Right renal pelvis (tissue), 4 donors: ENCODE data around the gene OSBPL10. TPM values are rescaled to one million over a fixed set of nuclear protein-coding genes. Genes with fewer than 3 reads are reported as not detected.

Source experiments
- DNase-seq, 4 donors: peaks; one replicate each; pipeline ENCODE4 v3.0.0-alpha.2; 2013; ENCODE audit warnings: low read depth in 4 of 4, low spot score in 3 of 4, missing footprints in 1 of 4
- polyA plus RNA-seq, 4 donors: library from polyadenylated mRNA; unstranded; fragments of 120-200 nt; gene quantifications; one replicate each; pipeline ENCODE4 v1.2.1, GENCODE V29; 2013; ENCODE audit not compliant: insufficient read length in 4 of 4

Gene OSBPL10
- polyA plus RNA-seq, 4 donors: 20.0 to 21.8 (median 20.8) TPM

DNA sequence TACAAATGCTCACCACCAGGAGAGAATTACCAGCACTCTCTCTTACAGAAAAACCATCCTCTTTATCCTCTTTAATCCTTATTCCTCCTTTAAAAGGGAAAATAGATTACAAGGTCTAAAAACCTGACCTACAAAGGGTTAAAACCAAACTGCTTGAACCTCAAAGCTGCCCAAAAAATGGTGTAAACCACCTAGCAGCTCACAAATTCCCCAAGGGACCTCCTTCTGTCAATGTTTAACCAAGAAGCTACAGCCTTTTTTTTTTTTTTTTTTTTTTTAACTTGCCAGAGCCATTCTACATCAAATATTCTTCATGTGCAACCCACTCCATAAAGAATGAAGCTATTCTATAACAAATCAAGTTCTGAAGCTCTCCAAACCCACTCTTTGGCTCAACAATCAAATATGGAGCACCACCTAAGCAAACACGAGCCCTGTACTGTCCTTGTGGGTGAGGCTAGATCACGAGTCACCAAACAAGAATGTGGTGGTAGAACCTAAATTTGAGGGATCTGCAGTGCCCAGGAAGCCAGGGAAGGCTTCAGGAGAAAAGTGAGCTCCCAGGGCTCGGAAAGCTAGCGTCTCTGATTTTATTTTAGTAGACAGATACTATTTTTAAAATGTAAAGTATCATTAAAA lies 20.1 kb downstream of the OSBPL10 start:
- DNase-seq: no peak

DNA sequence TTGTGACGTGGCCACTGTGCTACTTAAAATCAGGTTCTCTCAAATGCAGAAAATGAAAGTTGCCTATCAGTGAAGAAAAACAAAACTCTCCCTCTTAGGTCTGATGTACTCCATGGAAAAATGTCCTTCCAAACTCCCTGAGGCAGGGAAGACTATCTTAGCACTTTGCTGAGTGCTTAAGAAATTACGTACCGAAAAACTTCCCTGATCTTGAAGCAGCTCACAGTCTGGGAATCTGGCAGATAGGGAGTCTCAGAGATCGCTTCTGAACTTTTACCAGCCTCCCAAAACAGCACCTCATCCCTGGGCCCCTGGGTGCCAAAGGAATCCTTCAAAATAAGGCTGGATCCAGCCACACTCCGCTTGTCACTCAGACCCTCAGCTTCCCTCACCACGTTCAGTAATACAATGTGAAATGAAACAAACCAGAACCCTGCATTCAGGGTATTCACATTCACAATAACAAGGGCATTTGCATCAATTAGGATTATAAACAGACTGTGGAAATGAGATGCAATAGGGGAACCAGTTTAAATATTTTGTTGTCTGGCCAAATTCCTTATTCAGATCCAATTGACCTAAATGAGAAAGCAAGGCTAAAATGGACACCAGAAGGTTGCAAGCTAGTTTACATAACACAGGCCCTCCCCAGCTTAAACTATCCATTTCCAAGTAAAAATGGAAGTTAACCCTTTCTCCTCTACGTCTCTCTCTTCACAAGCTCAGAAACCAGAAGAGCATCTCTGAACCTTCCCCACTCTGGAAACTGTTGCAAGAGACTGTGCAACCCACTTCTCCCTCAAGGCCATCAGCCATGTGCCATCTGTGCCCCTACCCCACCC lies 20.9 kb downstream of the OSBPL10 start:
- DNase-seq: no peak

DNA sequence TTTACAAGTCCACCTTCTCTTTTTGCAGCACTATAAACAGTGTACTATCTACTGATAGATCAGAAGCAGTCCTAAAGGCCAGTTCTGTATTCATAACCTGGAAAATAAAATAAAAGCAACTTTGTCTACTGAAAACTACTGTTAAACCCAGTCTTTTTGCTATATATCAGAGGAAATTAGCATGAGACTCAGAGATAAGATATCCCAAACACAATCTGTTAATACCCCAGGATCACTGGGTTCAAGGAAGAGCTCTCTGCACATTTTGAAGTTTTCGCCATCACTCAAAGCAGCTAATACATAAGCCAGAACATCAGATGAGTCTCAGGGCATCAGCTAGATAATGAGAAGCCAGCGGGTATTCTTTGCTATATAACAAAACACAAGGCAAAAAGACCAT lies 21.8 kb downstream of the OSBPL10 start:
- DNase-seq: no peak

DNA sequence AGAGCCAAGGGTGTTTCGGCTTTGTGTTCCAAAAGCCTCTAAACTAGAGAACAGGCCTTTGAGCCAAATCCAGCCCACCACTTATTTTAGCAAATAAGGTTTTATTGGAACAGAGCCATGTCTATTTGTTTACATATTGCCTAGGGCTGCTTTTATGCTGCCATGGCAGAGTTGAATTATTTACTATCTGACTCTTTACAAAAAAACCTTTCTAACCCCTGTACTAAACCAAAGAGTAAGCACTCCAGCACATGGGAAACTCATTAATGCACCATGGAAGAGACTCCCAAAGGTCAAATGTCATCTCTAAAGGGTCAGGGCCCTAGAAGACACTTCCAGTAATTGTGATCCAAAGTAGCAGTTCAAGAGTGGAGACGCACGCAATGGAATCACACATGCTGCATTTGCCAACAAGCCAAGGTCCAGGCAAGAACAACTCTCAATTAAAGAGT lies 22.3 kb downstream of the OSBPL10 start:
- DNase-seq: no peak

DNA sequence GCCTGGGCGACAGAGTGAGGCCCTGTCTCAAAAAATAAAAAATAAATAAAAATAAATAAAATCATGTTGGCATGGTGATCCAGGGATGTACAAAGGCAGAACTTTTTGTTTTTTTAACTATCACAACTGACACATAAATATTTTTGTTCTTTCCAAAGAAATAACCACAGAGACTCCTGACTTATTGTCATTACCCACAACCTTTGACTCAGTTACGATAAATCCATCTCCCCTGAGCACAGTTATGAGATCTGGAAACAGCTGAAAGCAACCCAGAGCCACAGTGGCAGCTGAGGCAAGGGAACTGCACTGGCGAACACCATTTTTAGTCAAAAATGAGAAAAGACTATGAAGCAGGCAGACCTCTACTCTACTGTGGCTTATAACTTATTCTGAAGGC lies 24.0 kb downstream of the OSBPL10 start:
- no peak for DNase-seq

DNA sequence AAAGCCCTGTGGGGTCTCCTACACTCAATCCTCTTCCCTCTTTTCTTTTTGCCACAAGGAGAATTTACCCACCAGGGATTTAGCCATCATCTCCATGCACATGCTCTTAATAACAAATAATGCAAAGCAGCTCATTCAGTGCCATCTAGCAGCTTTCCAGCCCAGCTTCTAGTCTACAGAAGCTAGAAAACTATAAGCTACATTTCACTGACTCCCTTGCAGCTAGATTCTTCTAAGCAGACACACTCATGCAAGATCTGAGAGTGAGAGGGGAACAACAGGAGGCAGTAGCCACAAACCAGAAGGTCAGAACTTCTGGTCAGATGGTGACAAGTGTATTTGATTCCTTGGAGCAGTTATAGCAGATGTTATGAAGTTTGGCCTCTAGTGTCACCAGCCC lies 25.5 kb downstream of the OSBPL10 start:
- no peak for DNase-seq

DNA sequence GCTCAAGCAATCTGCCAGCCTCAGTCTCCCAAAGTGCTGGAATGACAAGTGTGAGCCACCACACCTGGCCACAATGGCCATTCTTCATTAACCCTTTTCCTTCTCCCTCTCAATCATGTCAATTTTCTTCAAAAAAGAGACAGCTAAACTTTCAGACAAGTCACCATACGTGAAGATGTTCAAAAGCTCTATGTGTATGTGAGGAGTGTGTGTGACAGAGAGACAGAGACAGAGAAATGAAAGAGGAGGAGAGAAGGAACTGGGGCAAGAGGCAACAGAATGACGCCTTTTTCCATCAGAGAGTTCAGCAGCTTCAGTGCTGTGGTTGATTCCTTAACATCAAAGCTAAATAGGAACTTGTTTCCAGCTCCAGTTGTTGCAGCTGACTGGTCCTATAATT lies 27.4 kb downstream of the OSBPL10 start:
- no peak for DNase-seq

DNA sequence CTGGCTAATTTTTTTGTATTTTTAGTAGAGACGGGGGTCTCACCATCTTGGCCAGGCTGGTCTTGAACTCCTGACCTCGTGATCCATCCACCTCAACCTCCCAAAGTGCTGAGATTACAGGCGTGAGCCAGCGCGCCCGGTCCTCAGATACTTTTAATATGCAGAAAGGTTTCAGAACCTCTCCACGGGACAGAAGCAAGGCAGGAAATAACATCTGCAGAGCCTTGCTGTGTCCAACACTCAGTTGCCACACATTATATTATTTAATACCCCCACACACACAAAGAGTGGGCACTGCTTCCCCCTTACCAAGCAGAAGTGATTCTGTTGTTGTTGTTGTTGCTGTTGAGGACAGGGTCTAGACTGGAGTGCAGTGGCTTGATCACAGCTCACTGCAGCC lies 28.0 kb downstream of the OSBPL10 start:
- no peak for DNase-seq

DNA sequence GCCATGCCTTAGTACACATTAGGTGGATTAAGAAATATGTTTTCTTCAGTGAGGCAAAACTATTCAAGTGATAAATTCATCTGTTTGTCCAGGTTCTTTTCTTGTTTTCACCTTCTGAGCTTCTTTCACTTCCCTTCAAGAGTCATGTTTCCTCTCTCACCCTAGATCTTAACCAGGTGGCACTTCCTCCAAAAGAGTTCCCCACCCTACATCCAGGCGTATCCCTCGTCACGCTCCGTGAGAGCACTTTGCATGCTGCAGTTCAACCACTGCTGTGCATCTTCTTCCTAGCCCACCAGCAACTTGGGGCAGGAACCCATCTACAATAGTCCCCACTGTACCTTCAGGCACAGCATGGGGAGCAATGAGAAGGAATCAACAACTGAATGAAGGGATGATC lies 28.9 kb downstream of the OSBPL10 start:
- DNase-seq: no peak

DNA sequence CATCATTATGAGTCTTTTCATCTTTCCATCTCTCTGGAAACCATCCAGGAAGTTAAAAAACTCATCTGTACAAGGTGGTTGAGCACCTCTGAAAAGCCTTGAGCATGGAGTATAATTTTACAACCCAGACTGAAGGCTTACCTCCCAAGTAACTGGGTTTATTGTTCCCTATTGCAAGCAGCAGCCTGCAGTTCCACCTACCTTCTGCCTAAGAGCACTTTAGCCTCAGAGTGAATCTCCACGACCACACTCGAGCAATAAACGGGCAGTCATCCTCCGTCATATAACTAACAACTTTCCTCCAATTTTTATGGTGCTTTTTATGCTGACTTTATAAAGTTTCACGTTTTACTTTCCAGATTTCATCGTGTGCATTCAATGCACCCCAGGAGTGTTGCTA lies 32.8 kb downstream of the OSBPL10 start:
- no peak for DNase-seq

DNA sequence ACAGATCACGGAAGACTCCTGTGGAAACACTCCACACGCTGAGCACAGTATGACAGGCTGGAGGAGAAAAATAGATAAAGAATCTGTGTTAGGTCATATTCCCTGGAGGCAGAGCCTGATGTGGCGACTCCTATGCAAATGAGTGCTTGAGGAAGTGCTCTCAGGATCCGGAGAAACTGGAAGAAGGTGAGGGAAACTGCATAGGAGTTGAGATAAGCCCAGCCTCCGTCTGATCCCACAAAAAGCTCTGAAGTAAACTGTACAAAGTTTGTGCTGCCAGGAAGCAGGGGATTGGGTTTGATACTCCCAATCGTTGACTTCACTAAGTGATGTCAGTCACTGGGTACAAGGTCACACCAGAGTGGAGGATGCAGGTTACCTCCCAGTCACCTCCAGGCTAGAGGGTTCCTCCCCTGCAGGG lies 33.4 kb downstream of the OSBPL10 start:
- DNase-seq: no peak

DNA sequence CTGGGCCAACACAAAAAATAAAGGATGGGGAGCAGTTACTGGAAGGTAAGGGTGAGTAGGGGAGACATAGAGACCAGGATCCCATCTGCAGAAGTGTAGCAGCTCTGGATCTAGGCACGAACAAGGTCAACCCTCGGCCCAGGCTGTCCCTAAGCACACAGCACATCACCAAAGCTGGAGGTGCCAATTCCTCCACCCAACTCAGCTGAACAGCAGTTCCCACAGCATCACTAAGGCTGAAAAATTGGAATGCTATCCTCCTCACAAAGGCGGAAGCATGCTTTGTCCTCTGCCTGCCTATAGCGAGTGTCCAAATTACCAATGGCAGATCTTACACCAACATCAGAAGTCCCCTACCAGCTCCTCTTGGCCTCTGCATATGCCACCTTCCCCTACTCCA lies 33.9 kb downstream of the OSBPL10 start:
- no peak for DNase-seq

DNA sequence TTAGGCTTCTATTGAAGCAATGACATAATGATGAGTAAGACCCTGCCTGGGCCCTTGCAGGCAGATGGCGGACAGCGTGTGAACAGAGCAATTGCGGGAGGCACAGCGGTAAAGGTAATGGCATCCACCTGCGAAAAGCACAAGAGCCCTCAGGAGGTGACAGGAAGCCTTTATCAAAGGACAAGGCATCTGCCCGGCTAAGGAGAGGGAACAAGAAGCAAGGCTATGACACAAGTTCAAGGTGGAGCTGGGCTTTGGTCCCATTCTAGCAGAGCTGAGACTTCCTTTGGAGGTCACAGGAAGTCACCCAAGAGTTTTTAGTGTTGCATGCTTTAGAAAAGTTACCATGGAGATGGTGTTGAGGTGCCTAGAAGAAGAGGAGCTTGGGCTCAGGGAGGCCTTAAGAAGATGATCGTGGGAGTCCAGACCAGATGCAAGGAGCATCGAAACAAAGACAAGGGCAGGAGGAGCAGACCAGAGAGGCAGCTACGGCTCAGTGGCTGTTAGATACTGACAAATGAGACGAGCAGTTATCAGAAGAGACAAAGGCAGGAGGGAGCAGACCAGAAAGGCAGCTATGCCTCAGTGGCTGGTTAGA lies 34.5 kb downstream of the OSBPL10 start:
- DNase-seq: no peak

DNA sequence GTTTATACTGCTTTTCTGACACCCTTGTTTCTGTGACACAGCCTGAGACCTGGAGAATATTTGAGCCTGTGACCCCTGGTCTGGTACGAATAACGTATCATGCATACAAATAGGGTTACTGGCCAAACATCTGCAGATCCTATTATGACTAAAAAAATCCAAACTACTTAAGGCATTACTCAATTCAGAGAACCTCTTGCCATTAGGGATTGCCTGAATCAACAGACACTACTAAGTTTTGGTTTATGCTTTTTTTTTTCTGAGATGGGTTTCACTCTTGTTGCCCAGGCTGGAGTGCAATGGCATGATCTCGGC lies 35.4 kb downstream of the OSBPL10 start:
- no peak for DNase-seq

DNA sequence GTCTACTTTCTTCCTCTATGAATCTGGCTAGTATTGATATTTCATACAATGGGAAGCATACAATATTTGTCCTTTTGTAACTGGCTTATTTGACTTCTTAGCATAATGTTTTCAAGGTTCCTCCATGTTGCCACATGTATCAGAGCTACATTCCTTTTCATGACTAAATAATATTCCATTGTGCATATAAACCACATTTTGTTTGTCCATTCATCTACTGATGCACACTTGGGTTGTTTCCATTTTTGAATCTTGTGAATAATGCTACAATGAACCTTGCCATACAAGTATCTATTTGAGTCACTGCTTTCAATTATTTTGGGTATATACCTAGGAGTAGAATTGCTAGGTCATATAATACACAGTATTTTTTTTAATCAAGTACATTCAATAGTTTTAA lies 38.0 kb downstream of the OSBPL10 start:
- DNase-seq: no peak

DNA sequence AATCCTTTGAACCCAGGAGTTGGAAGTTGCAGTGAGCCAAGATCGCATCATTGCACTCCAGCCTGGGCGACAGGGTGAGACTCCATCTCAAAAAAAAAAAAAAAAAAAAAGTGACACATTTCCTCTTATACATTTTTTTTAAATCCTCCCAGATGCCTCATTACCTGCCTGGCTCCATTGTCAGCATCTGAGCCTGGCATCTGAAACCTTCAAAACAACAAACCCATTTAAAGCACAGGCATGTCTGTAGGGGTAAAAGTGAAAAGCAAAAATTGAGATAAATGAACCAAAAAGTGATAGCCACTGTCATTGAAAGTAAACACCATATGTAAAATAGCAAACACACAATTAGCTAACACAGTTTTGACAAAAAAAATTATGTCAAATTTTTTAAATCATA lies 38.6 kb downstream of the OSBPL10 start:
- no peak for DNase-seq

DNA sequence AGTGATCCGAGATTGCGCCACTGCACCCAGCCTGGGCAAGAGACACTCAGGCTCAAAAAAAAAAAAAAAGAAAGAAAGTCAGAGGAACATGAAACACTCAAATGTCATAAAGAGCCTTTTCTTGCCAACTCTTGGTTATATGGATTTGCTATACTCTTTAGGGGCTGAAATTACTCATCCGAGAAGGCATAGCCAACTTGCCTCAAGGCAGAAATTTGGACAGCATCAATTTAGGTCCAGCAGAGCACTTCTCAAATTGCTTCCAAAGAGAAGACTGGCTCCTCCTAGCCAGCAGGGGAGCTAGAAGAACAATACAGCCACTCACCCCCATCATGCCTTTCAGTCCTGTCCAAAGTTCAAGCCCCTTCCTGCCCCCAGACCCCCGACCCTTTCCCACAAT lies 43.8 kb downstream of the OSBPL10 start:
- no peak for DNase-seq

DNA sequence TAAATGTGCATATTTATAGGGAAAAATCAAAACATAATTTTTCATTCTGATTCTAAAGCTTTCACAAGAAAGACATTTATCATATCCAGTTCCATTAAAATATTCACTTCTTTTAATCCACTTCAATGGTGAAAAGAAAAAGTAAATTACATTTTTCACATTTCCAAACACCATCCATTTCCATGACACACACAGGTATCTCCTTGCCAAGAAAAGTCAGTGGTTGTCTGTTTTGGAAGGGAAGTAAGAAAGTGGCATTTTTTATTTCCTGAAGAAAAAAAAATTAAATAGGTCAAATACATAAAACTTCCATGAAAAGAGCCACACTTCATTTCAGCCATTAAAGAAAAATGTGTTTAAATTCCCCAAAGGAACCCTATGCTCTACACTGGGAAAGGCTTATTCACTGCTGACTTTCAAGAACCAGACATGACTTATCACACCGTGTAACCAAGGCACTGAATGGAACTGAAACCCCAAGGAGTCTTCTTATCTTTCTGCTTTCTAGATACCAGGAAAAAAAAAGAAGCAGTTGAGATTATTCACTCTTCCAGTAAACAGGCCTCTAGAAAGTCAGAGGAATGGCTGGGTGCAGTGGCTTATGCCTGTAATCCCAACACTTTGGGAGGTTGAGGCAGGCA lies 44.5 kb downstream of the OSBPL10 start:
- DNase-seq: no peak

DNA sequence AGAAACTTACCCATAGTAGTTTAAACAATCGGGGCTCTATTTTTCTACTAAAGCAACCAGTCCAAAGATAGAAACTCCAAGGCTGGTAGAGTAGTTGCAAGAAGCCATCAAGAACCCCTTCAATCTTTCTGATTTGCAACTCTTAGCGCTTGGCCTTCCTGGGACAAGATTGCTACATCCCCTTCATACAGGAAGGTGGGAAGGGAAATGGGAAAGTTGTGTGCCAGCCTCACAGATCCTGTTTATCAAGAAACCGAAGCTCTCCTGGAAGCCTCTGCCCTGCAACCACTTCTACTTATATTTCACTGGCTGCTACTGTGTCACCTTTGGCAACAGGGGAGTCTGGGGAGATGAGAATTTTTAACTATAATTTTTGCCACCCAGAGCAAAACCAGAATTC lies 46.2 kb downstream of the OSBPL10 start:
- DNase-seq: no peak

DNA sequence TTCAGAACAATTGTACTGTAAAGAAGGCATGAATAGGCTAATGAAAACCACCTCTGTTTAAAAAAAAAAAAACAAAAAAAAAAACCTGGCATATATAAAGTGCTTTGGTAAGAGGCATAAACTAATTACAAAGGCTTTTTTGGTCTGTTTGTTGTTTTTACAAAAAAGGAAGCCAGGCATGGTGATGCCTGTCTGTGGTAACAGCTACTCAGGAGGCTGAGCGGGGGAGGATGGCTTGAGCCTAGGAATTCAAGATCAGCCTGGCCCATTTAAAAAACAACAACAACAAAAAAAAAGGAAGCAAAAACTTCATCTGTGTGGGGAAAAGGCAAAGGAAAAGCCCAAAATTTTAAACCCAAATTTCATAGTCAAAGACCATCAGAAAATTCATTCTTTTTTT lies 47.0 kb downstream of the OSBPL10 start:
- no peak for DNase-seq

DNA sequence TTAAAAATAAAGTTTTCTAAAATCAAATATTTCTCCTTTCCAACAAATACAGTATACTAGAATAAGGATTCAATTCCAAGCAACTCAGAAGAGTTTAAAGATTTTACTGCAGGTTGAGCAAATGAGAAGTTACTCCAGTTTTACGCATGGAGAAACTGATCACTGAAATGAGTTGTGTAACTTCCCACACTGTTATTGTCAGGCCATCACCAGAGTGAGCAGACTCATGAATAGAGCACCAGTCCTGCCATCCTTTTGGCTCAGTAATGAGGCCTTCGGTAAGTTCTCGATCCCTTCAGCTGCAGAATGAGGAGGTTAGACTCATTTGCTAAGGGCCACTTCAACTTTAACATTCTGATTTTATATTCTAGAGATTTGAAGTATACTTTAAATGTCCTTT lies 48.1 kb downstream of the OSBPL10 start:
- DNase-seq: no peak
